ENCODE results near the gene SLC38A4. TPM values are rescaled to one million over a fixed set of nuclear protein-coding genes. Genes with fewer than 3 reads are reported as not detected.
"Not testable (repeated sequence)": the region's sequence is repeated elsewhere in the genome, so short reads cannot be mapped to it uniquely, and the experiment has no call there.

SLC38A4 gene
- total RNA-seq (1.2 TPM), polyA plus RNA-seq (2.4 TPM)
- long read RNA-seq, donor 1 = 0 reads
- long read RNA-seq, donor 2 = 0 reads
- long read RNA-seq, donor 3 = 0 reads
- long read RNA-seq, donor 4, partial matches to known transcripts = 0 of 1 reads
- long read RNA-seq, donor 4, other reads (novel, unspliced or antisense) = 0 of 1 reads
- long read RNA-seq, donor 5, partial matches to known transcripts = 17 of 24 reads
- long read RNA-seq, donor 5, other reads (novel, unspliced or antisense) = 7 of 24 reads
- long read RNA-seq, donor 6, partial matches to known transcripts = 7 of 13 reads
- long read RNA-seq, donor 6, other reads (novel, unspliced or antisense) = 6 of 13 reads
- long read RNA-seq, donor 7, partial matches to known transcripts = 7 of 7 reads
- long read RNA-seq, donor 7, other reads (novel, unspliced or antisense) = 0 of 7 reads
- long read RNA-seq, donor 8 = 0 reads
- long read RNA-seq, donor 9 = 0 reads
- long read RNA-seq, donor 10, partial matches to known transcripts = 0 of 11 reads
- long read RNA-seq, donor 10, other reads (novel, unspliced or antisense) = 11 of 11 reads

GRCh38 chr12:46825591-46826414 lies at the start of gene SLC38A4:
Gene SLC38A4 (minus strand): TSS chr12:46825997. CDS start chr12:46793071, 32,926 bp downstream.
- DNase-seq (ENCODE audit: low read depth in 6 of 9, low spot score in 9 of 9) = peak in 1 of 9 donors; percentile 15
- H3K4me1 ChIP-seq (ENCODE audit: control insufficient read depth in 2 of 2, insufficient read depth in 2 of 2, low read length in 2 of 2) = peaks cover 0 to under 1% of the 10 kb centered on the region in 2 donors
- H3K9me3 ChIP-seq (ENCODE audit: control insufficient read depth in 2 of 2, insufficient read depth in 1 of 2, low read length in 1 of 2) = peaks cover 0 to 3% of the 10 kb centered on the region in 2 donors
- H3K4me3 ChIP-seq (ENCODE audit: low read length in 2 of 2) = peak within 1 kb of the TSS in 1 of 2 donors; percentile 2
- H3K27ac ChIP-seq (ENCODE audit: low read depth in 1 of 2, low read length in 1 of 2) = no peak within 1 kb of the TSS
- whole genome bisulfite sequencing = 31% methylated on average over 29 of the region's 29 CpGs
- H3K36me3 ChIP-seq (ENCODE audit: control insufficient read depth in 2 of 2, insufficient read depth in 2 of 2, low read length in 1 of 2) = peaks cover 0 to 2% of the 10 kb centered on the region in 2 donors
- H3K27me3 ChIP-seq (ENCODE audit: control insufficient read depth in 2 of 2, insufficient read depth in 1 of 2, low read length in 1 of 2) = peaks cover 27 to 72% of the 10 kb centered on the region in 2 donors

- no peaks in the 10 kb centered on the region for H3K4me1 ChIP-seq (ENCODE audit: control insufficient read depth in 2 of 2, insufficient read depth in 2 of 2, low read length in 2 of 2)
- peaks cover 0 to 7% of the 10 kb centered on the region in 2 donors for H3K9me3 ChIP-seq (ENCODE audit: control insufficient read depth in 2 of 2, insufficient read depth in 1 of 2, low read length in 1 of 2)
- 93% methylated on average over 1 of the region's 1 CpG for WGBS
- no peak for DNase-seq (ENCODE audit: low read depth in 6 of 9, low spot score in 9 of 9)
- no peak overlapping the region for H3K27ac ChIP-seq (ENCODE audit: low read depth in 1 of 2, low read length in 1 of 2)
- H3K27me3 ChIP-seq (ENCODE audit: control insufficient read depth in 2 of 2, insufficient read depth in 1 of 2, low read length in 1 of 2) = no peaks in the 10 kb centered on the region
- H3K36me3 ChIP-seq (ENCODE audit: control insufficient read depth in 2 of 2, insufficient read depth in 2 of 2, low read length in 1 of 2) = no peaks in the 10 kb centered on the region
- H3K4me3 ChIP-seq (ENCODE audit: low read length in 2 of 2) = no peak overlapping the region
Observed at GRCh38 chr12:46875095-46875494, 49.3 kb upstream of the SLC38A4 start.

GRCh38 chr12:46874642-46875041 lies 48.8 kb upstream of the SLC38A4 start:
- Histone ChIP-seq H3K27me3 (ENCODE audit: control insufficient read depth in 2 of 2, insufficient read depth in 1 of 2, low read length in 1 of 2) (no peaks in the 10 kb centered on the region), H3K27ac (ENCODE audit: low read depth in 1 of 2, low read length in 1 of 2) (no peak overlapping the region), H3K4me3 (ENCODE audit: low read length in 2 of 2) (no peak overlapping the region), H3K9me3 (ENCODE audit: control insufficient read depth in 2 of 2, insufficient read depth in 1 of 2, low read length in 1 of 2) (peaks cover 0 to 7% of the 10 kb centered on the region in 2 donors), H3K4me1 (ENCODE audit: control insufficient read depth in 2 of 2, insufficient read depth in 2 of 2, low read length in 2 of 2) (no peaks in the 10 kb centered on the region), H3K36me3 (ENCODE audit: control insufficient read depth in 2 of 2, insufficient read depth in 2 of 2, low read length in 1 of 2) (no peaks in the 10 kb centered on the region)
- WGBS = 95% methylated on average over 3 of the region's 3 CpGs
- no peak for DNase-seq (ENCODE audit: low read depth in 6 of 9, low spot score in 9 of 9)

GRCh38 chr12:46872135-46872534 lies 46.3 kb upstream of the SLC38A4 start:
- no peak overlapping the region for H3K27ac ChIP-seq (ENCODE audit: low read depth in 1 of 2, low read length in 1 of 2)
- DNase-seq (ENCODE audit: low read depth in 6 of 9, low spot score in 9 of 9) = no peak
- 98% methylated on average over 4 of the region's 4 CpGs for WGBS

GRCh38 chr12:46865311-46865710 lies 39.5 kb upstream of the SLC38A4 start:
- no peaks in the 10 kb centered on the region for H3K4me1 ChIP-seq (ENCODE audit: control insufficient read depth in 2 of 2, insufficient read depth in 2 of 2, low read length in 2 of 2)
- H3K27me3 ChIP-seq (ENCODE audit: control insufficient read depth in 2 of 2, insufficient read depth in 1 of 2, low read length in 1 of 2) = no peaks in the 10 kb centered on the region
- no peak overlapping the region for H3K27ac ChIP-seq (ENCODE audit: low read depth in 1 of 2, low read length in 1 of 2)
- no peaks in the 10 kb centered on the region for H3K9me3 ChIP-seq (ENCODE audit: control insufficient read depth in 2 of 2, insufficient read depth in 1 of 2, low read length in 1 of 2)
- DNase-seq (ENCODE audit: low read depth in 6 of 9, low spot score in 9 of 9) = no peak
- H3K36me3 ChIP-seq (ENCODE audit: control insufficient read depth in 2 of 2, insufficient read depth in 2 of 2, low read length in 1 of 2) = no peaks in the 10 kb centered on the region
- no peak overlapping the region for H3K4me3 ChIP-seq (ENCODE audit: low read length in 2 of 2)

More at GRCh38 chr12:46872135-46872534, 46.3 kb upstream of the SLC38A4 start:
- no peaks in the 10 kb centered on the region for H3K36me3 ChIP-seq (ENCODE audit: control insufficient read depth in 2 of 2, insufficient read depth in 2 of 2, low read length in 1 of 2)
- no peaks in the 10 kb centered on the region for H3K4me1 ChIP-seq (ENCODE audit: control insufficient read depth in 2 of 2, insufficient read depth in 2 of 2, low read length in 2 of 2)
- no peak overlapping the region for H3K4me3 ChIP-seq (ENCODE audit: low read length in 2 of 2)
- peaks cover 0 to 4% of the 10 kb centered on the region in 2 donors for H3K9me3 ChIP-seq (ENCODE audit: control insufficient read depth in 2 of 2, insufficient read depth in 1 of 2, low read length in 1 of 2)
- H3K27me3 ChIP-seq (ENCODE audit: control insufficient read depth in 2 of 2, insufficient read depth in 1 of 2, low read length in 1 of 2) = no peaks in the 10 kb centered on the region

- no peak overlapping the region for H3K4me3 ChIP-seq (ENCODE audit: low read length in 2 of 2)
- no peaks in the 10 kb centered on the region for H3K27me3 ChIP-seq (ENCODE audit: control insufficient read depth in 2 of 2, insufficient read depth in 1 of 2, low read length in 1 of 2)
- no peaks in the 10 kb centered on the region for H3K4me1 ChIP-seq (ENCODE audit: control insufficient read depth in 2 of 2, insufficient read depth in 2 of 2, low read length in 2 of 2)
- 97% methylated on average over 4 of the region's 4 CpGs for WGBS
- DNase-seq (ENCODE audit: low read depth in 6 of 9, low spot score in 9 of 9) = no peak
- no peak overlapping the region for H3K27ac ChIP-seq (ENCODE audit: low read depth in 1 of 2, low read length in 1 of 2)
- H3K9me3 ChIP-seq (ENCODE audit: control insufficient read depth in 2 of 2, insufficient read depth in 1 of 2, low read length in 1 of 2) = no peaks in the 10 kb centered on the region
- H3K36me3 ChIP-seq (ENCODE audit: control insufficient read depth in 2 of 2, insufficient read depth in 2 of 2, low read length in 1 of 2) = no peaks in the 10 kb centered on the region
Observed at GRCh38 chr12:46858368-46858767, 32.6 kb upstream of the SLC38A4 start.

- Histone ChIP-seq H3K4me3 (ENCODE audit: low read length in 2 of 2) (no peak overlapping the region), H3K27ac (ENCODE audit: low read depth in 1 of 2, low read length in 1 of 2) (no peak overlapping the region), H3K27me3 (ENCODE audit: control insufficient read depth in 2 of 2, insufficient read depth in 1 of 2, low read length in 1 of 2) (no peaks in the 10 kb centered on the region), H3K36me3 (ENCODE audit: control insufficient read depth in 2 of 2, insufficient read depth in 2 of 2, low read length in 1 of 2) (no peaks in the 10 kb centered on the region), H3K9me3 (ENCODE audit: control insufficient read depth in 2 of 2, insufficient read depth in 1 of 2, low read length in 1 of 2) (no peaks in the 10 kb centered on the region), H3K4me1 (ENCODE audit: control insufficient read depth in 2 of 2, insufficient read depth in 2 of 2, low read length in 2 of 2) (no peaks in the 10 kb centered on the region)
- no peak for DNase-seq (ENCODE audit: low read depth in 6 of 9, low spot score in 9 of 9)
Observed at GRCh38 chr12:46857486-46857885, 31.7 kb upstream of the SLC38A4 start.

GRCh38 chr12:46855760-46856159 lies 30.0 kb upstream of the SLC38A4 start:
- no peaks in the 10 kb centered on the region for H3K4me1 ChIP-seq (ENCODE audit: control insufficient read depth in 2 of 2, insufficient read depth in 2 of 2, low read length in 2 of 2)
- H3K27ac ChIP-seq (ENCODE audit: low read depth in 1 of 2, low read length in 1 of 2) = no peak overlapping the region
- no peaks in the 10 kb centered on the region for H3K27me3 ChIP-seq (ENCODE audit: control insufficient read depth in 2 of 2, insufficient read depth in 1 of 2, low read length in 1 of 2)
- WGBS = 77% methylated on average over 2 of the region's 2 CpGs
- H3K9me3 ChIP-seq (ENCODE audit: control insufficient read depth in 2 of 2, insufficient read depth in 1 of 2, low read length in 1 of 2) = no peaks in the 10 kb centered on the region
- no peaks in the 10 kb centered on the region for H3K36me3 ChIP-seq (ENCODE audit: control insufficient read depth in 2 of 2, insufficient read depth in 2 of 2, low read length in 1 of 2)
- no peak overlapping the region for H3K4me3 ChIP-seq (ENCODE audit: low read length in 2 of 2)
- DNase-seq (ENCODE audit: low read depth in 6 of 9, low spot score in 9 of 9) = peak in 1 of 9 donors; percentile 3

GRCh38 chr12:46854188-46854587 lies 28.4 kb upstream of the SLC38A4 start:
- H3K4me3 ChIP-seq (ENCODE audit: low read length in 2 of 2); H3K9me3 ChIP-seq (ENCODE audit: control insufficient read depth in 2 of 2, insufficient read depth in 1 of 2, low read length in 1 of 2); H3K27me3 ChIP-seq (ENCODE audit: control insufficient read depth in 2 of 2, insufficient read depth in 1 of 2, low read length in 1 of 2); H3K27ac ChIP-seq (ENCODE audit: low read depth in 1 of 2, low read length in 1 of 2); DNase-seq (ENCODE audit: low read depth in 6 of 9, low spot score in 9 of 9); H3K36me3 ChIP-seq (ENCODE audit: control insufficient read depth in 2 of 2, insufficient read depth in 2 of 2, low read length in 1 of 2); H3K4me1 ChIP-seq (ENCODE audit: control insufficient read depth in 2 of 2, insufficient read depth in 2 of 2, low read length in 2 of 2): not testable (repeated sequence)
